ENCODE results near the gene PSMD14. TPM values are rescaled to one million over a fixed set of nuclear protein-coding genes. Genes with fewer than 3 reads are reported as not detected.
A peak's percentile ranks its signal among the peaks of the same experiment; 100 is the strongest.

The PSMD14 gene
- total RNA-seq, 2 experiments from 2014 or later = 68.3 to 72.2 TPM

DNA sequence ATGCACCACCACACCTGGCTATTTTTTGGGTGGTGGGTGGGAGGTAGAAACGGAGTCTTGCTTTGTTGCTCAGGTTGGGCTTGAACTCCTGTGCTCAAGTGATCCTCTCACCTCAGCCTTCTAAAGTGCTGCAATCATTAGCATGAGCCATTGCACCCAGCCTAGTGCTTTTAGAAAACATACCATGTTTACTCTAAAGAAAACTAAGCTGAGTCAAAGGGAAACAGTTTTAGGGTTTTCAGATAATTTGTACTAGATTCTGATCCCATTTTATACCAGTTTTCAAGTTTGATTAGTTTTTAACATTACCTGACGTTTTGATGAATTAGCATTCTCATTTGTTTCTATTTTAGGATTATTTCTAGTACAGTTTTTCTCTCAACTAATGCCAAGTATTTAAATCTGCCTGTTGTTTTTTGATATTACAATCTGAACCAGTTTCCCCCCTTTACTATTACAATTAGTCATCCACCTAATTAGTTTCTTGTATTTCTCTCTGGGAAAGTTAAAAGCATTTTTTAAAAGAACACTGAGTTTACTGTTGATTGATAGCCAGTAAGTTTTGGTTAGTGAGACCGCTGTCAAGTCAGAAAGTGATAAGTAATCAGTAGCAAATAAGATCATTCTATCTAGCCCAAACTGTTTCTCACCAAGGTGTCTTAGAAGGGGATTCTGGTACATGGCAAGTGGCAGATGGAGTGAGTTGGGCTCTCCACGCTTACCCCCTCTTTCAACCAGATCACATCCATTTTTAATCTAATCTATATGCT is 83.7 kb downstream of the PSMD14 start:
- CTCF ChIA-PET = no interaction called here
- Mint-ChIP-seq H3K27ac (no peak overlapping the region), H3K4me3 (no peak overlapping the region), H3K4me1 (ENCODE audit: low read depth) (peaks cover 6% of the 10 kb centered on the region), H3K27me3 (ENCODE audit: low read depth) (no peaks in the 10 kb centered on the region), H3K9me3 (ENCODE audit: insufficient read depth) (no peaks in the 10 kb centered on the region), H3K36me3 (ENCODE audit: low read depth) (peaks cover 42% of the 10 kb centered on the region)
- ATAC-seq = no peak
- POLR2A ChIA-PET = no interaction called here
- no peak for DNase-seq

DNA sequence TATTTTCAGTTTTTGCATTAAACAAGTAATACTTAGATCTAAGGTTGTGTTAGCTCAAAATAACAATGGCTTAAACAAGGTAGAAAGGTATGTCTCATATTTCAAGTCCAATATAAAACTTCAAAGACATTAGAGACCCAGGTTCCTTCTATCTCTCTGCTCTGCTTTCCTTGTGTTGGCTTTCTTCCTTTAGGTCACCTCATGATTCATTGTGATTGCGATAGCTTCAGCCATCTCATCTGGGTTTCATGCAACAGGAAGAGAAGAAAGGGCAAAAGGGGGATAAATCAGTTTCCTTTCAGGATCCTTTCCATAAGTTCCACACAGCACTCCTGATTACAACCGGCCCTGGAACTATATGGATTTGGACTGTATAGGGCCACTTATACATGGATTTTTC is 91.9 kb downstream of the PSMD14 start:
- Mint-ChIP-seq H3K27ac (no peak overlapping the region), H3K27me3 (ENCODE audit: low read depth) (no peaks in the 10 kb centered on the region), H3K4me3 (no peak overlapping the region), H3K4me1 (ENCODE audit: low read depth) (no peaks in the 10 kb centered on the region), H3K9me3 (ENCODE audit: insufficient read depth) (no peaks in the 10 kb centered on the region), H3K36me3 (ENCODE audit: low read depth) (peaks cover 41% of the 10 kb centered on the region)
- no peak for DNase-seq
- POLR2A ChIA-PET = no interaction called here
- no peak for ATAC-seq
- CTCF ChIA-PET = no interaction called here

DNA sequence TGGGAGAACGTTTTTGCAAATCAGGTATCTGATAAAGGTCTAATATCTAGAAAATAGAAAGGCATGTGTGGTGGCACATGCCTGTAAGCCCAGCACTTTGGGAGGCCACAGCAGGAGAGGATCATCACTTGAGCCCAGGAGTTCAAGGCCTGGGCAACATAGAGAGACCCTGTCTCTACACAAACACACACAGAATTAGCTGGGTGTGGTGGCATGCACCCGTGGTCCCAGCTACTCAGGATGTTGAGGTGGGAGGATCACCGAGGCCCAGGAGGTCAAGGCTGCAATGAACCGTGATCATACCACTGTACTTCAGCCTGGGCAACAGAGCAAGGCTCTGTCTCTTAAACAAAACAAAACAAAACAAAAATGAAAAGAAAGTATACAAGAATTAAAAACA is 94.1 kb downstream of the PSMD14 start:
- ChIA-PET CTCF (no interaction called here), POLR2A (no interaction called here)
- ATAC-seq (no peak), DNase-seq (no peak)
- H3K27me3 Mint-ChIP-seq (ENCODE audit: low read depth) = no peaks in the 10 kb centered on the region
- no peak overlapping the region for H3K27ac Mint-ChIP-seq
- no peak overlapping the region for H3K4me3 Mint-ChIP-seq
- H3K9me3 Mint-ChIP-seq (ENCODE audit: insufficient read depth) = no peaks in the 10 kb centered on the region
- H3K4me1 Mint-ChIP-seq (ENCODE audit: low read depth) = no peaks in the 10 kb centered on the region
- H3K36me3 Mint-ChIP-seq (ENCODE audit: low read depth) = peaks cover 23% of the 10 kb centered on the region

DNA sequence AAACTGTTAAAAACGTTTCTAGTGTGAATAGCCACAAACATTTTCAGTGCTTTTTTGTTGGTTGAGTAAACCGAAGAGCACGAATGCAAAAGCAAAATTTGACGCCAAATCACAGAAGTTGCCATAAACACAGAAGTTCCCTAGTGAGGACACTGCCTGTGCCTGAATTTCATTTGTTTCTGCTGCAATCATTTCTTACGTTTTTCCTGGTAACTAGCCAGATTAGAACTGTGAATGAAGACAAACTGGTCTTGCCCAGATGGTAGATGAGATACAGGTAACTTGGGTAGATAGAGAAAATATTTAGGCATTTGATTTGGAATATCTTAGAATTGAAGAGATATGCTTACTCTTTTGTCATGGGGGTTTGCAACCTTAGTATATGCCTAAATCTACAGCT is 98.1 kb downstream of the PSMD14 start:
- Mint-ChIP-seq H3K4me3 (no peak overlapping the region), H3K9me3 (ENCODE audit: insufficient read depth) (no peaks in the 10 kb centered on the region), H3K4me1 (ENCODE audit: low read depth) (no peaks in the 10 kb centered on the region), H3K36me3 (ENCODE audit: low read depth) (peaks cover 20% of the 10 kb centered on the region), H3K27ac (no peak overlapping the region), H3K27me3 (ENCODE audit: low read depth) (no peaks in the 10 kb centered on the region)
- no peak for ATAC-seq
- ChIA-PET CTCF (no interaction called here), POLR2A (no interaction called here)
- DNase-seq = no peak

DNA sequence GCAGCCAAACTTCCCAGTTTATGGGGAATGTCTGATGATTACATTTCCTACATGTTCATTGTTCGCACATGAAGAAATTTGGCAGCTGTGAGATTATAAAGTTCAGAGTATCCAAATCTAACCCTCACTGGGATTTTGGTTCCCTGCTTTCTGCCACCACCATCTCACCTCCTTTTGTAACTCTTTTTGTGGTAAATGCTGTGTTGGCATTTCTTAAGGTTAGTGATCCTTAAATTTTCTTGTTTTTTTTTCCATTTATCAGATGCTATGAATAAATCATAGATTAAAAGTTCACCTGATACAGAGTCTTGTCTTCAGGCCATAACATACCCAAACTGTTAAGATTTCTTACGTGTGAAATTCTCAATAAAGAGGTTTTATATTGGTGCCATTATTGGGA is 99.4 kb downstream of the PSMD14 start:
- Mint-ChIP-seq H3K4me3 (no peak overlapping the region), H3K9me3 (ENCODE audit: insufficient read depth) (no peaks in the 10 kb centered on the region), H3K4me1 (ENCODE audit: low read depth) (no peaks in the 10 kb centered on the region), H3K36me3 (ENCODE audit: low read depth) (peaks cover 19% of the 10 kb centered on the region), H3K27ac (no peak overlapping the region), H3K27me3 (ENCODE audit: low read depth) (no peaks in the 10 kb centered on the region)
- DNase-seq = no peak
- POLR2A ChIA-PET = no interaction called here
- CTCF ChIA-PET = no interaction called here
- ATAC-seq = no peak

DNA sequence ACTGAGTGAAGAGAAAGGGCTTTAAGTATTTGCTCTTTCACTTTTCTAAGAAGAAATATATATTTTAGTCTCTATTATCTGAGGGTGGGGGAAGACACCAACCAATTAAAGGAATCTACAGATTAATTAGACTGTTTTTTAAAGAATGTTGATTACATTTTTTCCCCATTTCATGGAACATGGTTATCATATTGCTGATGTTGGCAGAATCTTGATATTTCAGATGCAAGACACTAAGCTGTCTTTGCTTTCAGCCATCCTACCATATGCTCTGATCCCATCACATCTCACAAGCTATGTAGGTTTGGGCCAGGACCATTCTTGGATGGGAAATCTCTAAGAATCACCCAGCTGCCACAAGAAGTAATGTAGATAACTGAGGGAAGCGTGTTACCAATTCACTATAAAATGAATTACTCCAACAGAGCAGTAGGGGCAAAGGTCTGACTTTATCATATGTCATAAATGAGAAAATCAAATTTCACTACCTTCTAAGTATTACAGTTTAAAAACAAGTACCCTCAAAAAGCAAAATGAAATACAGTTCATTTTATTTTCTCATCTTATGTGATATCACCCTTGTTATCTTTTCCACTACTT is 101.2 kb downstream of the PSMD14 start:
- POLR2A ChIA-PET = no interaction called here
- CTCF ChIA-PET = no interaction called here
- Mint-ChIP-seq H3K4me3 (no peak overlapping the region), H3K9me3 (ENCODE audit: insufficient read depth) (no peaks in the 10 kb centered on the region), H3K4me1 (ENCODE audit: low read depth) (peaks cover 5% of the 10 kb centered on the region), H3K27me3 (ENCODE audit: low read depth) (peaks cover 4% of the 10 kb centered on the region), H3K36me3 (ENCODE audit: low read depth) (peaks cover 20% of the 10 kb centered on the region), H3K27ac (no peak overlapping the region)
- ATAC-seq (no peak), DNase-seq (no peak)

DNA sequence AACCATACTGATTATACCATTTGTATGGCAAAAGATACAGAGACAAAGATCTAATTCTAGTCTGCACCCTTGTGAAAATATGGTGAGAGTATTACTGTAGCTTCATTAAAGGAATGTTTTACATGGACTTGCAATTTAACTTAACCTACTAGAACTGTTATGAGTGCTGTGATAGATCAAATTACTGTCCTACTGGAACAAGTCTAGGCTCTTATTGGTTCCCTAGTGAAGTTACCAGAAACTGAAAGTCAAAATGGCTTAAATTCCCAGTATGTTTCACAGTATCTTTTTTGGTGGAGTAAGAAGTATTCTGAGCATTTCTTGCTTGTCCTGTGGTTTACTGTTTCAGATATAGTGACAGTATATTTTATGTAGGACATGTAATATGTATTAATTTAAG is 104.1 kb downstream of the PSMD14 start:
- Mint-ChIP-seq H3K27me3 (ENCODE audit: low read depth) (peaks cover 28% of the 10 kb centered on the region), H3K27ac (no peak overlapping the region), H3K4me1 (ENCODE audit: low read depth) (peaks cover 28% of the 10 kb centered on the region), H3K4me3 (no peak overlapping the region), H3K9me3 (ENCODE audit: insufficient read depth) (no peaks in the 10 kb centered on the region), H3K36me3 (ENCODE audit: low read depth) (peaks cover 20% of the 10 kb centered on the region)
- ATAC-seq = no peak
- ChIA-PET CTCF (no interaction called here), POLR2A (no interaction called here)
- DNase-seq = no peak

DNA sequence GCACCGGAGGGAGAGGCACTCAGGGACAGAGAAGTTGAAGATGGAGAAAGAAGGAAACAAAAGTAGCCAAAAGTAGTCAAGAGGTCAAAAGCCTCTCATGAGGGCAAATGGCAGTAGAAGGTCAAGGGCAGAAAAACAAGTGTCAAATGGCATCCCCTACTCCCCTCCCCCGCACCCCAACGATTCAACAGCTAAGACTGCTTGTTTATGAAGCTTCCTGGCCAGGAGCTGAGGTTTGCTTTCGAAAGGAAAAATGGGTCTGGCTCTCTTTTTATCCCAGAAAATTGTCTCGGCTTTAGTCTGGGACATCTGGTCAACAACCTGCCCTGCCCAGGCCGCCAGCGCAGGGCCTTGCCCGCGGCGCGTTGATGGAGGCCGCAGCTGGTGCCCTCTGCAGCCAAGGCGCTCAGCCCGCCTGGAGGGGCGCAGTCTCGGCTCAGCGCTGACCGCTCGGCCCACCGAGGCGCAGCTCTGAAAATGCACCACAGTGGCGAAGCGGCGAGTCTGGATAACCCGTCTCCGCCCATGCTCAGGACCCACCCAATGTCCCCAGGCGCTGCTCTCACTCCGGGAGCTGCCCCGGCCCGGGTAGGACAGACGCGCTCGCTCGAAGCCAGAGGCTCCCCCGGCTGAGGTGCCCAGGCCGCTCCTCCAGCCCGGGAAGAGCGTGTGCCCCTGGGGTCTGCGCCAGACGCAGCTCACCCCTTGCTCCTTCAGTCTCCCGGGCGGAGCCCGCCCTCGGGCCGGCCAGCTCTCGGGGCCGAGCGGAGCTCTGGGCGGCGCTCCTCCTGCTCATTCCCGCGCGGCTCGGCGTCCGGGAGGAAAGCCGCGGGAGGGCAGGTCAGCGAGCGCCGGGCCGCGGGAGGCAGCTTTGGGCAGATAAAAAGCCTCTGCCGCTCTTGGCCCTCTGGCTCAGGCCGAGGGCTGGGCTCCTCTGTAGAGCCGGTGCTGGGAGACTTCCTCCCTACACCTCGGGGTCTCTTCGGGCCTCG is 106.1 kb downstream of the PSMD14 start:
- POLR2A ChIA-PET = interaction anchor here (1.1 kb wide), 1 partner anchor 107 kb away, joined by 4 read pairs; the partner anchor contains the start of gene PSMD14
- Mint-ChIP-seq H3K4me3 (peak overlapping the region; percentile 57), H3K9me3 (ENCODE audit: insufficient read depth) (no peaks in the 10 kb centered on the region), H3K27me3 (ENCODE audit: low read depth) (peaks cover 47% of the 10 kb centered on the region), H3K4me1 (ENCODE audit: low read depth) (peaks cover 45% of the 10 kb centered on the region), H3K27ac (no peak overlapping the region), H3K36me3 (ENCODE audit: low read depth) (peaks cover 18% of the 10 kb centered on the region)
- ATAC-seq = peak; percentile 61
- CTCF ChIA-PET = interaction anchor here (1.3 kb wide), 2 partner anchors 21 to 28 kb away, joined by 3 read pairs; no protein-coding TSS in a partner anchor
- peak; percentile 25 for DNase-seq

DNA sequence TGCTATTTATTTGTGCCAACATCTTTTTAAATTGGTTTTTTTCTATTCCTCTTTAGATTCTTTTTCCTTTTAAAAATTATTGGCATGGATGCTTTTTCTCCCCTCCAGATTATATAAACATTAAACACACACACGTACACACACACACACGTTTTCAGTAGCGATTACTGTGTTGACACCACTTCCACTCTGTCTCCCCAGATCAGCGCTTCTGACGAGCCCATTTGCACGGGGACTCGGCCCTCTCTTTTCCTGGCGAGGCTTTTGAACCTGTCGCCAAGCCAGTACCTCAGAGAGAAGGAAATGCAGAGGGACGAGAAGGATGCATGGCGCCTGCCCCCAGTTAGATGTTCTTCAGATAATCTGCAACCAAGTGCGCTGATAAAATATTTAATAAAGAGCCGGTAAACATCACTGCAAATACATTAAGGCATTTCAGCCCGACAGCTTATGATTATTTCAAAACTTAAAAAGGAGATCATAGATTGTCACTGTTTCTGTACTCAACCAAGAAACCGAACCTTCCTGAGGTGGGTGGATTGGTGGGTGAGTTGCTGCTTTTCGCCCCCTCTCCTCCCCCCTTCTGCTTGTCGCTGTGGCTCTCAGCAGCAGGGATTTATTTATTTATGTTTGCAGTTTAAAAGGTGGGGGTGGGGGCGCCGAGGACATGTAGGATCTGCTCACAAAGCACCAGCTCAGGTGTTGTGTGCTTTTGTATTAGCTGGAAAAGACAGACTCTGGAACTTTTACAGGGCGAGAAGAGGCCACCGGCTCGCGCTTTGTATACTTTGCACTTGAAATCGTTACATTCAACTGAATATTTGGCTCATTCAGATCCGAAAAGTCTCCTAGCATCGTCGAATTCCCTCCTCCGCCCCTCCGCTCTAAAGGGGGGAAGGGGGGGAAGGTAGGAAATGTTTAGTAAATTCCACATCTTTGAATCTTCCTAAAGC is 107.1 kb downstream of the PSMD14 start:
- no peaks in the 10 kb centered on the region for H3K9me3 Mint-ChIP-seq (ENCODE audit: insufficient read depth)
- peaks cover 16% of the 10 kb centered on the region for H3K36me3 Mint-ChIP-seq (ENCODE audit: low read depth)
- ChIA-PET CTCF (interaction anchor here (0.6 to 1.3 kb wide), 3 partner anchors 22 to 608 kb away, joined by 3 to 4 read pairs (median 3); no protein-coding TSS in a partner anchor), POLR2A (no interaction called here)
- DNase-seq = peak; percentile 34
- H3K27ac Mint-ChIP-seq = no peak overlapping the region
- H3K4me1 Mint-ChIP-seq (ENCODE audit: low read depth) = peaks cover 46% of the 10 kb centered on the region
- H3K27me3 Mint-ChIP-seq (ENCODE audit: low read depth) = peaks cover 55% of the 10 kb centered on the region
- H3K4me3 Mint-ChIP-seq = peak overlapping the region; percentile 57
- peak; percentile 56 for ATAC-seq

DNA sequence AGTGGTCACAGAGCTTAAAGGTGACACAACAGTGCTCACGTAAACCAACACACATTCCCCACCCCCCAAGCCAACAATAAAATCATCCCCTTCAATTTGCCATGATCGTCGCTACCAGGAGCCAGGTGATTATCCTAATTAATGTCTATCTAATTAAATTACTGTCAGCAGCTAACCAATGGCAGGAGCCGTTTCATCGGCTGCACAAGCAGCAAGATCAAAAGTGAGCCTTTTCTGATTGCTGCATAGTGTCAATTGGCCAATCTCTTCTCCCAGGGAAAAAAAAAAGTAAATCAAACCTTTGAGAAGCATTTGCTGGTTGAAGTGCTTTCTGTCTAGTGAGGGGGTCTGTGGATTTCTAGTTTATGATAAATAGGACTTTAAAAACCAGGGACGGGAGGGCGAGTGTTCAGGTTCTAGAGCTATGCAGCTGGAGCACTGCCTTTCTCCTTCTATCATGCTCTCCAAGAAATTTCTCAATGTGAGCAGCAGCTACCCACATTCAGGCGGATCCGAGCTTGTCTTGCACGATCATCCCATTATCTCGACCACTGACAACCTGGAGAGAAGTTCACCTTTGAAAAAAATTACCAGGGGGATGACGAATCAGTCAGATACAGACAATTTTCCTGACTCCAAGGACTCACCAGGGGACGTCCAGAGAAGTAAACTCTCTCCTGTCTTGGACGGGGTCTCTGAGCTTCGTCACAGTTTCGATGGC is 107.9 kb downstream of the PSMD14 start, which contains the start of gene TBR1:
TSS of gene TBR1 (plus strand) at position 311 of the 721 bp plus-strand sequence. CDS start at position 425, 114 bp downstream.
- ATAC-seq (no peak), DNase-seq (no peak)
- no peak within 1 kb of the TSS for H3K27ac Mint-ChIP-seq
- no peaks in the 10 kb centered on the region for H3K9me3 Mint-ChIP-seq (ENCODE audit: insufficient read depth)
- peaks cover 15% of the 10 kb centered on the region for H3K36me3 Mint-ChIP-seq (ENCODE audit: low read depth)
- ChIA-PET CTCF (interaction anchor here (0.6 to 1.1 kb wide), 3 partner anchors 193 to 607 kb away, joined by 3 to 4 read pairs (median 3); no protein-coding TSS in a partner anchor), POLR2A (no interaction called here)
- H3K27me3 Mint-ChIP-seq (ENCODE audit: low read depth) = peaks cover 64% of the 10 kb centered on the region
- H3K4me3 Mint-ChIP-seq = peak within 1 kb of the TSS; percentile 57
- peaks cover 49% of the 10 kb centered on the region for H3K4me1 Mint-ChIP-seq (ENCODE audit: low read depth)

All from activated CD8-positive, alpha-beta T cell treated with anti-CD3 and anti-CD28 coated beads, Interleukin-2, amount 10 ng/mL, durations not matched to agents 7 days and 5 days (primary cell).